SK-N-MC (cell line): ENCODE results near the gene OR1S2.

Experiments used
- EZH2 ChIP-seq: fragments of 200-600 bp; sonication (generic); IDR thresholded peaks from one replicate; pipeline ENCODE4 v1.6.1; 2017; ENCODE audit warnings: antibody characterized with exemption
- POLR2AphosphoS5 ChIP-seq: IDR thresholded peaks from 2 replicates; pipeline ENCODE4 v1.6.1; 2012; ENCODE audit warnings: mild to moderate bottlenecking, low read depth, low read length, borderline replicate concordance

- TF ChIP-seq EZH2 (no peak), POLR2AphosphoS5 (no peak)
Measured at GRCh38 chr11:58179648-58180047, 24.3 kb downstream of the OR1S2 start.
